Measurements from ENCODE around the gene WDR70. TPM values are rescaled to one million over a fixed set of nuclear protein-coding genes. Genes with fewer than 3 reads are reported as not detected.

The WDR70 gene
- total RNA-seq, 1 donor from 2014 or later = 29.0 TPM

DNA sequence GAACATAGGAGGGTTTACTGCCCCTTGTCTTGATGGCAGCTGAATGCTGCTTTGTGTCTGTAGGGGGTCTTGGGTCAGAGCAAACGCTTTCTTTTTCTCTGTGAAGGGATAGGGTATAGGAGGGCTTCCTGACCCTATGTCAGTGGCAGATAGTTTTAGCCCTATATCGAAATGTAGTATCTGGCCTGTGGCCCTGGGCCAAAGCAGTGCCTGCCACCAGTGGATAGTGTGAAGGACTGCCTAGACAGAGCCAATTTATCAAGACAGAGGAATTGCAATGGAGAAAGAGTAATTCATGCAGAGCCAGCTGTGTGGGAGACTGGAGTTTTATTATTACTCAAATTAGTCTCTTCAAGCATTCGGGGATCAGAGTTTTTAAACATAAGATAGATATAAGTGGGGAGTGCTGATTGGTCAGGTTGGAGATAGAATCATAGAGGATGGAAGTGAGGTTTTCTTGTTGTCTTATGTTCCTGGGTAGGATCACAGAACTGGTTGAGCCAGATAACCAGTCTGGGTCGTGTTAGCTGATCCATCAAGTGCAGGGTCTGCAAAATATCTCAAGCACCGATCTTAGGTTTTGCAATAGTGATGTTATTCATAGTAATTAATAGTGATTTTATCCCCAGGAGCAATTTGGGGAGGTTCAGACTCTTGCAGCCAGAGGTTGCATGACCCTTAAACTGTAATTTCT is 282.3 kb downstream of the WDR70 start:
- Histone ChIP-seq H3K9me3 (no peaks in the 10 kb centered on the region), H3K27me3 (ENCODE audit: low read depth) (no peaks in the 10 kb centered on the region), H3K4me1 (peaks cover 23% of the 10 kb centered on the region), H3K36me3 (no peaks in the 10 kb centered on the region), H3K27ac (no peak overlapping the region), H3K4me3 (no peak overlapping the region)
- intact Hi-C loops (cut with DNase I) = no loop called here
- ATAC-seq (no peak), DNase-seq (no peak)
- TF ChIP-seq, protein P1, sequence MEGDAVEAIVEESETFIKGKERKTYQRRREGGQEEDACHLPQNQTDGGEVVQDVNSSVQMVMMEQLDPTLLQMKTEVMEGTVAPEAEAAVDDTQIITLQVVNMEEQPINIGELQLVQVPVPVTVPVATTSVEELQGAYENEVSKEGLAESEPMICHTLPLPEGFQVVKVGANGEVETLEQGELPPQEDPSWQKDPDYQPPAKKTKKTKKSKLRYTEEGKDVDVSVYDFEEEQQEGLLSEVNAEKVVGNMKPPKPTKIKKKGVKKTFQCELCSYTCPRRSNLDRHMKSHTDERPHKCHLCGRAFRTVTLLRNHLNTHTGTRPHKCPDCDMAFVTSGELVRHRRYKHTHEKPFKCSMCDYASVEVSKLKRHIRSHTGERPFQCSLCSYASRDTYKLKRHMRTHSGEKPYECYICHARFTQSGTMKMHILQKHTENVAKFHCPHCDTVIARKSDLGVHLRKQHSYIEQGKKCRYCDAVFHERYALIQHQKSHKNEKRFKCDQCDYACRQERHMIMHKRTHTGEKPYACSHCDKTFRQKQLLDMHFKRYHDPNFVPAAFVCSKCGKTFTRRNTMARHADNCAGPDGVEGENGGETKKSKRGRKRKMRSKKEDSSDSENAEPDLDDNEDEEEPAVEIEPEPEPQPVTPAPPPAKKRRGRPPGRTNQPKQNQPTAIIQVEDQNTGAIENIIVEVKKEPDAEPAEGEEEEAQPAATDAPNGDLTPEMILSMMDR (IDR thresholded peaks at IDR 0.05) = no peak

DNA sequence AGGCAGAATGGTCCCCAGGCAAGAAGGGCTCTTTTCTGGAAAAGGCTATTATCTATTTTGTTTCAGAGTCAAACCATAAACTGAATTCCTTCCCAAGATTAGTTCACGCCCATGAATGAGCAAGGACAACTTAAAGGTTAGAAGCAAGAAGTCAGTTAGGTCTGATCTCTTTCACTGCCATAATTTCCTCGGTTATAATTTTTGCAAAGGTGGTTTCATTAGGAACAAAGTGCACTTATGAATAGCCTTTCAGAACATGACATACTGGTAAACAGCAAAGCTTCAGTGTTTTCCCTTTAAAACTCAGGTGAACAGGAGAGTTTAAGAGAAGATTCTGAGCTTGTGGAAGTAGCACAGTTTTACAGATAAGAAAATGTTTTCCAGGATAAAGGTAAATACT is 282.8 kb downstream of the WDR70 start:
- ATAC-seq = no peak
- TF ChIP-seq, protein P1 (IDR thresholded peaks at IDR 0.05) = no peak
- H3K9me3 ChIP-seq = no peaks in the 10 kb centered on the region

DNA sequence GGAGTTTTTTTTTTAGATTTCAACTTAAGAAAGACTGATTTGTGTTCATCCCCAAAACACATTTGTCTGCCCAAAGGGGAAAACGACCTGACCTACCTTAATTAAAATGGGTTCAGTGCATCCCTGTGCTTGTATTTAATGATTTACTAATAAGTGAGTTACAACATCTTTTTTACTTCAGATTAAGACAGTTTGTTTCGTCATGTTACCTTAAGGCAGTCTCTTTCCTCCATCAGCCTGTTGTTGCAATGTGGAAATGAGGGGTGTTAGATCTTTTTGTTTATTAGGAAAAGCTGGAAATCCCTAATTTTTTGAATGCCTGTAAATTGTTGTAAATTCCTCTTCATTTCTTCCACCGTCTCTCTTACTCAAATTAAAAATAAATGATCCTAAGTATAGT is 283.2 kb downstream of the WDR70 start:
- no peaks in the 10 kb centered on the region for H3K9me3 ChIP-seq
- no peak overlapping the region for H3K4me3 ChIP-seq
- ATAC-seq (no peak), DNase-seq (no peak)
- H3K27ac ChIP-seq = no peak overlapping the region
- TF ChIP-seq, protein P1 (IDR thresholded peaks at IDR 0.05) = no peak
- intact Hi-C loops (cut with DNase I) = no loop called here
- H3K36me3 ChIP-seq = no peaks in the 10 kb centered on the region
- no peaks in the 10 kb centered on the region for H3K27me3 ChIP-seq (ENCODE audit: low read depth)
- H3K4me1 ChIP-seq = peaks cover 24% of the 10 kb centered on the region

More for the DNA sequence above, 282.8 kb downstream of the WDR70 start:
- intact Hi-C loops (cut with DNase I) = no loop called here
- Histone ChIP-seq H3K4me3 (no peak overlapping the region), H3K27me3 (ENCODE audit: low read depth) (no peaks in the 10 kb centered on the region), H3K4me1 (peaks cover 24% of the 10 kb centered on the region), H3K27ac (no peak overlapping the region), H3K36me3 (no peaks in the 10 kb centered on the region)
- DNase-seq = no peak

DNA sequence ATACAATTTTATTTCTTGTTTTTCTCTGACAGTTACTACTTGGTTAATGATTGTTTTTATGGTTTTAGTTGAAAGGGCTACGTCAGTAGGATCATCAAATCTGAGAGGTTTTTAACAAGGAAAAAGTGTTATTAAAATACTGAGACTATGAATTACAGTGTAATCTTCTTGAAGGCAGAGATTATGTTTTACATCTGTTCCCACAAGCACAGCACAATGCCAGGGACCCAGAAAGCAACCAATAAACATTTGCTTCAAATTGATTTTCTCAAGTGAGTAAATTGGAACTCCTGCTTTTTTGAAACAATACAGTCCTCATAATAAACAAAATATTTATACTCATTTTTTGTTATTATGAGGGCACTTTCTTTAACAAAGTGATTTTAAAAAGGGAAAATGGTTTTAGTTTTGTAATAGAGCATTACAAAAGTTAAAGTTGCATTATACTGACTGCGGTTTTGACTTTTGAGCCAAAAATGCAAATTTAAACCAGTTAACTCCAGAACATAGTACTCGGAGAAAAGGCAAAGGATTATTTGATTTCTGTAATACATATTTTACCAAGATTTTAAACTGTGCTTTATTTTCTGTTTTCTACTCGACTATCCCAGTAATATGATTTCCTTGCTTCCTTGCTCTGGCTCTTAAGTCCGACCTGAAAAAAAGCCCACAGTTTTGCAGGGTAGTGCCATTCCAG is 283.8 kb downstream of the WDR70 start:
- TF ChIP-seq, protein P1 (IDR thresholded peaks at IDR 0.05) = no peak
- ATAC-seq (no peak), DNase-seq (no peak)
- Histone ChIP-seq H3K27ac (no peak overlapping the region), H3K4me1 (peaks cover 24% of the 10 kb centered on the region), H3K27me3 (ENCODE audit: low read depth) (no peaks in the 10 kb centered on the region), H3K4me3 (no peak overlapping the region), H3K9me3 (no peaks in the 10 kb centered on the region), H3K36me3 (no peaks in the 10 kb centered on the region)
- intact Hi-C loops (cut with DNase I) = no loop called here

DNA sequence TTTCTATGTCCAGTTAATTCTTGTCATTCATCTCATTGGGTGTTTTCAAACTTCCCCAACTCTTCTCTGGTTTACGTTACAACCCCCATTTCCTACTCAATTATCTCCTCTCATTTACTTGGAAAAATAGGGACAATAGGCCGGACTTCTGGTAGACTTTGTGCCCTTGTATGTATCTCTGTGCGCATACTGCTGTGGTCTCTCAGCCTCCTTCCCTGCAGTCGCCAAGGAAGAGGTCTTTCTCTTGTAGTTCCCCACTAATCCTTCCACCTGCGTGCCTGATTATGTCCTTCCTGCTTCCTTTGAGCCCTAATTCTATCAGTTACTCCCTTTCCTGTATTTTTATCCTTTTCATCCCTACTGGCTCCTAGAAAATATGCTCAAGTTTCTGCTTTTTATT is 284.4 kb downstream of the WDR70 start:
- ATAC-seq = no peak
- H3K9me3 ChIP-seq = no peaks in the 10 kb centered on the region
- no peaks in the 10 kb centered on the region for H3K27me3 ChIP-seq (ENCODE audit: low read depth)
- no peak for DNase-seq
- no peak overlapping the region for H3K27ac ChIP-seq
- H3K4me1 ChIP-seq = peaks cover 27% of the 10 kb centered on the region
- intact Hi-C loops (cut with DNase I) = no loop called here
- no peak overlapping the region for H3K4me3 ChIP-seq
- H3K36me3 ChIP-seq = no peaks in the 10 kb centered on the region
- TF ChIP-seq, protein P1 (IDR thresholded peaks at IDR 0.05) = no peak

Measured in lower lobe of right lung (tissue), 2 donors.